Stimulated activated naive CD8-positive, alpha-beta T cell treated with anti-CD3 and anti-CD28 coated beads, Interleukin-15, amount 100 ng/mL, for 72 hours (primary cell): ENCODE results near the gene TMEM38B.
"Not testable (repeated sequence)": the region's sequence is repeated elsewhere in the genome, so short reads cannot be mapped to it uniquely, and the experiment has no call there.

Experiments used
- ATAC-seq: fragments of 150-1000 bp; cut with Tn5 transposase; 2 replicates; pipeline ENCODE4 v1.10.0; 2021; ENCODE audit warnings: mild to moderate bottlenecking, moderate library complexity
- DNase-seq, 2 donors: peaks; one replicate each; pipeline ENCODE4 v3.0.0; 2021 to 2022
- H3K27ac Mint-ChIP-seq, 2 donors: one replicate each; pipeline ENCODE4 v1.8.0; 2022; ENCODE audit warnings: mild to moderate bottlenecking in 2 of 2, mixed read lengths in 2 of 2, moderate library complexity in 2 of 2
- H3K27me3 Mint-ChIP-seq: one replicate; pipeline ENCODE4 v1.8.0; 2022; ENCODE audit warnings: mixed read lengths
- H3K4me1 Mint-ChIP-seq: one replicate; pipeline ENCODE4 v1.8.0; 2022; ENCODE audit warnings: mild to moderate bottlenecking, mixed read lengths
- H3K4me3 Mint-ChIP-seq, 2 donors: one replicate each; pipeline ENCODE4 v1.8.0; 2022; ENCODE audit warnings: mild to moderate bottlenecking in 2 of 2, mixed read lengths in 2 of 2, moderate library complexity in 1 of 2
- H3K9me3 Mint-ChIP-seq, 2 donors: one replicate each; pipeline ENCODE4 v1.8.0; 2022; ENCODE audit warnings: mixed read lengths in 2 of 2

TMEM38B gene

DNA sequence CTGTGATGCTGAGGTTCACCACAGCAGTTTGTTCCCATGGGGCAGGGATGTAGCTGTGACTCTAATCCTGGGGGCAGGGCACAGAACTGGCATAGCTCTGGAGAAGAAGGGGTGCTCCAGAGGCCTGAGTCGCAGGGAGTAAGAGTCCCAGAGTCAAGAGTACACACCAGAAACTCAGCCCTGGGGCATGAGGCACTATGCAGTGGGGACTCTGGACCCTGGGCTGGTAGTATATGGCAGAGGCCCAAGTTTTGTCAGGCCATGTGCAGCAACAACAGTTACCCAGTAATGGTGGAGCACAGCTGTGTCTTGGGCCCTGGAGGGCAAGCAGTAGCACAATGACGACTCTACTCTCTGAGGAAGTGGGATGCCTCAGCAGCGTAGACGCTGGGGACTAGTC is 42.9 kb downstream of the TMEM38B start:
- Mint-ChIP-seq H3K9me3 (peaks cover 30 to 40% of the 10 kb centered on the region in 2 donors), H3K4me3 (no peak overlapping the region), H3K27me3 (no peaks in the 10 kb centered on the region), H3K27ac (no peak overlapping the region), H3K4me1 (no peaks in the 10 kb centered on the region)
- DNase-seq, result no peak
- ATAC-seq, result no peak

DNA sequence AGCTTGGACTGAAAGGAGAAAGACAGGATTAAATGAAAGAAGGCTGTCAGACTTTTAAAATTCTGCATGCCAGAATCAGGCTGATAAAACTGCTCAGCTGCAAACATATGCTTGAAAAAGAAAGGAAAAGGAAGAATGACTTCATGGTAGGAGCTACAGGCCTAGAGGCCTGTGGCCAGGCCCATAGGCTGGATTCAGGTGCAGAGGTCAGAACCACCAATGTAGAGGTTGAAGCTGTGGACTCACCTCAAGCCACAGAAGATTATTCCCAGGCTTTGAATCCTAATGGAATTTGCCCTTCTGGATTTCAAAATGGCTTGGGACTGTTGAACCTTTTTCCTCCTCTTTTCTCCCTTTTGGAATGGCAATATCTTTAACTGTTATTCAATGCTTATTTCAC is 47.7 kb downstream of the TMEM38B start:
- Mint-ChIP-seq H3K4me3 (no peak overlapping the region), H3K9me3 (peaks cover 0 to 2% of the 10 kb centered on the region in 2 donors), H3K27ac (no peak overlapping the region), H3K4me1 (no peaks in the 10 kb centered on the region), H3K27me3 (no peaks in the 10 kb centered on the region)
- ATAC-seq, result no peak
- no peak for DNase-seq

GRCh38 chr9:105747325-105747724 is 53.0 kb downstream of the TMEM38B start:
- not testable (repeated sequence) for H3K4me3 Mint-ChIP-seq, DNase-seq, H3K27me3 Mint-ChIP-seq, ATAC-seq, H3K4me1 Mint-ChIP-seq, H3K27ac Mint-ChIP-seq
- peaks cover 12 to 17% of the 10 kb centered on the region in 2 donors for H3K9me3 Mint-ChIP-seq

- H3K27ac Mint-ChIP-seq, result no peak overlapping the region
- H3K9me3 Mint-ChIP-seq, result peaks cover 29 to 45% of the 10 kb centered on the region in 2 donors
- H3K27me3 Mint-ChIP-seq, result no peaks in the 10 kb centered on the region
- ATAC-seq (no peak), DNase-seq (no peak)
- H3K4me1 Mint-ChIP-seq, result no peaks in the 10 kb centered on the region
- no peak overlapping the region for H3K4me3 Mint-ChIP-seq
These were observed 57.4 kb downstream of the TMEM38B start for GRCh38 chr9:105751761-105752160.

- DNase-seq, result no peak
- Mint-ChIP-seq H3K4me1 (no peaks in the 10 kb centered on the region), H3K4me3 (no peak overlapping the region), H3K9me3 (peaks cover 39 to 40% of the 10 kb centered on the region in 2 donors), H3K27ac (no peak overlapping the region), H3K27me3 (no peaks in the 10 kb centered on the region)
- no peak for ATAC-seq
These were observed 63.3 kb downstream of the TMEM38B start for GRCh38 chr9:105757496-105758251.

DNA sequence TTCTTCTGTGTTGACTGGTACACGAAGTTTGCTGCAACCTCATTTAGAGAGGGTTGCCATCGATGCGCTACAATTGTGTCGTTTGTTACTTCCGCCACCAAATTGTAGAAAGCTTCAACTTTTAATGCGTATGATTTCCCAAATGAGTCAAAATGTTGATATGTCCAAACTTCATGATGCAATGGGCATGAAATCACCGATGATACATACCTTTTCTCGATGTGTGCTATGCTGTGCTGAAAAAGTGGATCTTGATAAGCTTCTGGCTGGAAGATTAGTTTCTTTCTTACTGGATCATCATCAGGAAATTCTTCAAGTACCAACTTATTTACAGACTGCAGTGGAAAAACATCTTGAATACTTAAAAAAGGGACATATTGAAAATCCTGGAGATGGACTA is 65.7 kb downstream of the TMEM38B start:
- DNase-seq, result no peak
- Mint-ChIP-seq H3K27me3 (no peaks in the 10 kb centered on the region), H3K4me3 (no peak overlapping the region), H3K4me1 (no peaks in the 10 kb centered on the region), H3K27ac (no peak overlapping the region), H3K9me3 (peaks cover 17 to 23% of the 10 kb centered on the region in 2 donors)
- no peak for ATAC-seq

- H3K4me3 Mint-ChIP-seq, DNase-seq, H3K4me1 Mint-ChIP-seq, H3K27ac Mint-ChIP-seq, ATAC-seq, H3K27me3 Mint-ChIP-seq: not testable (repeated sequence)
- H3K9me3 Mint-ChIP-seq, result peaks cover 0 to 17% of the 10 kb centered on the region in 2 donors
These were observed 88.5 kb downstream of the TMEM38B start for GRCh38 chr9:105782561-105783494.

GRCh38 chr9:105783495-105783872 is 89.1 kb downstream of the TMEM38B start:
- ATAC-seq, DNase-seq: not testable (repeated sequence)

GRCh38 chr9:105786796-105787195 is 92.5 kb downstream of the TMEM38B start:
- not testable (repeated sequence) for ATAC-seq, H3K4me3 Mint-ChIP-seq, DNase-seq, H3K27me3 Mint-ChIP-seq, H3K27ac Mint-ChIP-seq, H3K4me1 Mint-ChIP-seq
- peaks cover 17 to 48% of the 10 kb centered on the region in 2 donors for H3K9me3 Mint-ChIP-seq

More at GRCh38 chr9:105783495-105783872, 89.1 kb downstream of the TMEM38B start:
- H3K4me1 Mint-ChIP-seq, H3K27me3 Mint-ChIP-seq, H3K4me3 Mint-ChIP-seq, H3K27ac Mint-ChIP-seq: not testable (repeated sequence)
- peaks cover 6 to 23% of the 10 kb centered on the region in 2 donors for H3K9me3 Mint-ChIP-seq

DNA sequence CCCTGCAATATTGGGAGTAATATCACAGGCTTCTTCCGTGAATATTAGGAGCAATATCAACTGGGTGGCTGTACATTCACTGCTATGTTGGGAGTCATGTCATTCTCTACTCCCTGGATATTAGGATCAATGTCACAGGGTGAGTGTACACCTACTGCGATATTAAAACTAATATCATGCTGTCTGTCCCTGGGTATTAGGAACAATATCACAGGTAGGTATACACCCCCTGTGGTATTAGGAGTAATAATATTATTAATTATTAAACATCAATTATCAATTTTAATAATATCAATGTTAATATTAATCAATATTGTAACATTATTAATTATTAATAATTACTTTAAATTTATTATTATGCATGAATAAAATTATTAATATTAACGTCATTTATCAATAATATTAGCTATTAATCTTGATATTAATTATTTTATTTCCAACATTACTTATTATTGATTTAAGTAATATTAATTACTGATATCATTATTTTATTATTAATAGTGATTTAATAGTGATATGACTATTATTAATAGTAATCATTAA is 121.9 kb downstream of the TMEM38B start:
- H3K27me3 Mint-ChIP-seq, result no peaks in the 10 kb centered on the region
- H3K4me3 Mint-ChIP-seq, result no peak overlapping the region
- no peak for DNase-seq

GRCh38 chr9:105816981-105817380 is 122.6 kb downstream of the TMEM38B start:
- DNase-seq, result no peak
- H3K4me1 Mint-ChIP-seq, result no peaks in the 10 kb centered on the region
- no peaks in the 10 kb centered on the region for H3K27me3 Mint-ChIP-seq
- H3K4me3 Mint-ChIP-seq, result no peak overlapping the region
- peaks cover 36 to 51% of the 10 kb centered on the region in 2 donors for H3K9me3 Mint-ChIP-seq
- H3K27ac Mint-ChIP-seq, result no peak overlapping the region
- ATAC-seq, result peak; percentile 11

More for the DNA sequence above, 121.9 kb downstream of the TMEM38B start:
- Mint-ChIP-seq H3K27ac (no peak overlapping the region), H3K9me3 (peaks cover 41 to 58% of the 10 kb centered on the region in 2 donors), H3K4me1 (no peaks in the 10 kb centered on the region)
- no peak for ATAC-seq

DNA sequence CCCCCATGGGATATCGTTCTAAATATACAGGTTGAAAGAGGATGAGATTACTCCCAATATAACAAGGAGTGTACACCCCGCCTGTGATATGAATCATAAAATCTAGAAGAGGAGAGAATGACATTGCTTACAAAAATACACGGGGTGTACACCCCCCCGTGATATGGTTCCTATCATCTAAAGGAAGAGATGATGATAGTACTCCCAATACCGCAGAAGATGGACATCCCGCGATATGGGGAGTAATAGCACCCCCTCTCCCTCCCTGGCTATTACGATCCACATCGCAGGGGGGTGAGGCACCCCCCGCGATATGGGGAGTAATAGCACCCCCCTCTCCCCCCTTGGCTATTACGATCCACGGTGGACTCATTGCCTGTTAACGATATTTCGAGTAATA is 124.6 kb downstream of the TMEM38B start:
- H3K9me3 Mint-ChIP-seq, result peaks cover 36 to 58% of the 10 kb centered on the region in 2 donors
- DNase-seq, result no peak

DNA sequence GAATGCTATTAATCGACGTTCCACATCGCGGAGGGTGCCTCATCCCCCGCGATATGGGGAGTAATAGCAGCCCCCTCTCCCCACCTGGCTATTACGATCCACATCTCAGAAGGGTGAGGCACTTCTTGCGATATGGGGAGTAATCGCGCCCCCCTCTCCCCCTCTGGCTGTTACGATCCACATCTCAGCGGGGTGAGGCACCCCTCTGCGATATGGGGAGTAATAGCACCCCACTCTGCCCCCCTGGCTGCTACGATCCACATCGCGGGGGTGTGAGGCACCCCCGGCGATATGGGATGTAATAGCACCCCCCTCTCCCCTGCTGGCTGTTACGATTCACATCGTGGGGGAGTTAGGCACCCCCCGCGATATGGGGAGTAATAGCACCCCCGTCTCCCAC is 128.5 kb downstream of the TMEM38B start:
- H3K4me1 Mint-ChIP-seq, result no peaks in the 10 kb centered on the region
- no peak overlapping the region for H3K27ac Mint-ChIP-seq
- H3K9me3 Mint-ChIP-seq, result peaks cover 47 to 74% of the 10 kb centered on the region in 2 donors
- DNase-seq, result no peak
- H3K27me3 Mint-ChIP-seq, result no peaks in the 10 kb centered on the region
- no peak overlapping the region for H3K4me3 Mint-ChIP-seq
- peak; percentile 64 for ATAC-seq

More for the DNA sequence above, 124.6 kb downstream of the TMEM38B start:
- Mint-ChIP-seq H3K4me1 (no peaks in the 10 kb centered on the region), H3K27ac (no peak overlapping the region), H3K27me3 (no peaks in the 10 kb centered on the region), H3K4me3 (no peak overlapping the region)
- peak; percentile 56 for ATAC-seq
